ENCODE data around the gene SOX1.

The SOX1 gene

DNA sequence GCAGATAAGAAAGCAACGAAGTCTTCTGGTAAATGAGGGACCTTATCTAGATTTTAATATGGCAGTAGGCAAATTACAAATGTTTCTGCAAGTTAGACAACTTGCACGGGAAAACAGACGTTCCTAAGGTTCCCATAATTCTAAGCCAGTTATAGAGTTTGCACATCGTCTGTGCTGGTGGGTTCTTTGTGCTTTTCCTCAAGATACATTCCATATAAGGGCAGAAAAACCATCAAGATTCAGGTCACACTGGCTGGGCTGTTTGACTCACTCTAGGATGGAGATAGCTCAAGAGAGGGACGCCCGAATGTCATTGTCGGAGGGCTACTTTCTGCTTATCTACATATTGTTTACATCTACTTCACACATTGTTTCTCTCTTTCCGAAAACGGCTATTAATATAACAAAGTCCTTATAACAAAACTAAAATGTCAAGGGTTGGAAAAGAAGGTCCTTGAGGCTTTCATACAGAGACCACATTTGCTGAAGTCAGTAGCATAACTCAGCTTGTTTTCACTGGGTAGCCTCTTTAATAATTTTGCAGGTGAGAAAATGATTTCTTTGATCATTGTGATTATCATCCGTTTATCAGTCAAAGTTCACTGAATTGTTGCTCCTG is 44.4 kb downstream of the SOX1 start:
- H3K79me2 ChIP-seq (ENCODE audit: insufficient read depth, low read length): no peaks in the 10 kb centered on the region
- H3K9me2 ChIP-seq (ENCODE audit: low read depth, low read length): no peaks in the 10 kb centered on the region
- H3K4me2 ChIP-seq (ENCODE audit: low read length): no peak overlapping the region
- peaks cover 2% of the 10 kb centered on the region; the same call in 1 of the 2 replicates for H3K27me3 ChIP-seq (ENCODE audit: insufficient read depth, low read length)
- no peak overlapping the region for H2AFZ ChIP-seq (ENCODE audit: low read length)
- H3K36me3 ChIP-seq (ENCODE audit: insufficient read depth, low read length): no peaks in the 10 kb centered on the region
- H3K4me3 ChIP-seq (ENCODE audit: low read depth, low read length, poor library complexity, severe bottlenecking): no peak overlapping the region
- H3K4me1 ChIP-seq (ENCODE audit: insufficient read depth, low read length, severe bottlenecking): no peaks in the 10 kb centered on the region
- no peak overlapping the region for H3K27ac ChIP-seq (ENCODE audit: low read depth, low read length, poor library complexity, severe bottlenecking)
- H3F3A ChIP-seq (ENCODE audit: insufficient read depth, low read length): no peaks in the 10 kb centered on the region
- TF ChIP-seq CTCF (IDR thresholded peaks at IDR 0.05; ENCODE audit: low read length): no peak
- TF ChIP-seq EZH2 (IDR thresholded peaks at IDR 0.05; ENCODE audit: borderline replicate concordance, low read length): no peak
- H3K9ac ChIP-seq (ENCODE audit: low read length): no peak overlapping the region
- no peaks in the 10 kb centered on the region for H3K9me3 ChIP-seq (ENCODE audit: low read length)
- H4K20me1 ChIP-seq (ENCODE audit: insufficient read depth, low read length): no peaks in the 10 kb centered on the region

GRCh38 chr13:112112534-112113276 is 45.8 kb downstream of the SOX1 start:
- Histone ChIP-seq H3K9me3 (ENCODE audit: low read length) (no peaks in the 10 kb centered on the region), H4K20me1 (ENCODE audit: insufficient read depth, low read length) (no peaks in the 10 kb centered on the region), H3K27ac (ENCODE audit: low read depth, low read length, poor library complexity, severe bottlenecking) (no peak overlapping the region), H3K4me1 (ENCODE audit: insufficient read depth, low read length, severe bottlenecking) (no peaks in the 10 kb centered on the region), H3K9ac (ENCODE audit: low read length) (no peak overlapping the region), H3K9me2 (ENCODE audit: low read depth, low read length) (no peaks in the 10 kb centered on the region), H3K4me2 (ENCODE audit: low read length) (no peak overlapping the region), H3K36me3 (ENCODE audit: insufficient read depth, low read length) (no peaks in the 10 kb centered on the region), H3K4me3 (ENCODE audit: low read depth, low read length, poor library complexity, severe bottlenecking) (no peak overlapping the region), H3K27me3 (ENCODE audit: insufficient read depth, low read length) (peaks cover 4% of the 10 kb centered on the region; the same call in 1 of the 2 replicates), H3F3A (ENCODE audit: insufficient read depth, low read length) (no peaks in the 10 kb centered on the region), H3K79me2 (ENCODE audit: insufficient read depth, low read length) (no peaks in the 10 kb centered on the region), H2AFZ (ENCODE audit: low read length) (no peak overlapping the region)
- TF ChIP-seq CTCF (IDR thresholded peaks at IDR 0.05; ENCODE audit: low read length) (no peak), EZH2 (IDR thresholded peaks at IDR 0.05; ENCODE audit: borderline replicate concordance, low read length) (no peak)

- H3K9me3 ChIP-seq (ENCODE audit: low read length): no peaks in the 10 kb centered on the region
- no peak overlapping the region for H3K9ac ChIP-seq (ENCODE audit: low read length)
- no peaks in the 10 kb centered on the region for H3K9me2 ChIP-seq (ENCODE audit: low read depth, low read length)
- no peaks in the 10 kb centered on the region for H3F3A ChIP-seq (ENCODE audit: insufficient read depth, low read length)
- H3K4me1 ChIP-seq (ENCODE audit: insufficient read depth, low read length, severe bottlenecking): no peaks in the 10 kb centered on the region
- H3K79me2 ChIP-seq (ENCODE audit: insufficient read depth, low read length): no peaks in the 10 kb centered on the region
- no peak overlapping the region for H2AFZ ChIP-seq (ENCODE audit: low read length)
- no peaks in the 10 kb centered on the region for H3K36me3 ChIP-seq (ENCODE audit: insufficient read depth, low read length)
- H4K20me1 ChIP-seq (ENCODE audit: insufficient read depth, low read length): no peaks in the 10 kb centered on the region
- no peak overlapping the region for H3K4me3 ChIP-seq (ENCODE audit: low read depth, low read length, poor library complexity, severe bottlenecking)
- H3K27ac ChIP-seq (ENCODE audit: low read depth, low read length, poor library complexity, severe bottlenecking): no peak overlapping the region
- TF ChIP-seq CTCF (IDR thresholded peaks at IDR 0.05; ENCODE audit: low read length) (no peak), EZH2 (IDR thresholded peaks at IDR 0.05; ENCODE audit: borderline replicate concordance, low read length) (no peak)
- H3K4me2 ChIP-seq (ENCODE audit: low read length): no peak overlapping the region
- peaks cover 4% of the 10 kb centered on the region; the same call in 1 of the 2 replicates for H3K27me3 ChIP-seq (ENCODE audit: insufficient read depth, low read length)
Observed at GRCh38 chr13:112113348-112113747, 46.4 kb downstream of the SOX1 start.
